Endothelial cell of umbilical vein (primary cell): ENCODE results near the gene DGKG.

ENCODE experiments used
- CTCF ChIP-seq, 2 donors: IDR thresholded peaks; 1 replicate in 1 of 2; 2 replicates in 1 of 2; pipeline ENCODE4 v1.5.1; 2011; ENCODE audit warnings: low read length in 2 of 2, mild to moderate bottlenecking in 2 of 2, moderate library complexity in 2 of 2, control low read depth in 1 of 2, inconsistent platforms in 1 of 2, low read depth in 1 of 2; ENCODE audit not compliant: insufficient read depth in 1 of 2; ENCODE audit errors: extremely low read depth in 1 of 2
- EZH2 ChIP-seq: IDR thresholded peaks from 2 replicates; pipeline ENCODE4 v1.6.1; 2012; ENCODE audit warnings: borderline replicate concordance, low read depth, mild to moderate bottlenecking, moderate library complexity, low read length, inconsistent platforms; ENCODE audit not compliant: severe bottlenecking
- POLR2AphosphoS5 ChIP-seq: IDR thresholded peaks from 2 replicates; pipeline ENCODE4 v1.6.1; 2012; ENCODE audit warnings: low read depth, mild to moderate bottlenecking, control low read depth, low read length, moderate library complexity; ENCODE audit not compliant: insufficient read depth

- TF ChIP-seq EZH2 (no peak), POLR2AphosphoS5 (no peak), CTCF (IDR thresholded peaks at IDR 0.05; ENCODE audit: extremely low read depth in 1 of 2, insufficient read depth in 1 of 2, low read depth in 1 of 2, low read length in 2 of 2) (no peak)
Observed at GRCh38 chr3:186166491-186167288, 195.3 kb downstream of the DGKG start.
